Muscle layer of duodenum (tissue), 2 donors: ENCODE data around the gene PRUNE1.

Source experiments
- H3K27ac ChIP-seq: one replicate; pipeline ENCODE4 v1.7.0; 2013; ENCODE audit warnings: mild to moderate bottlenecking, low read length
- H3K27me3 ChIP-seq: one replicate; pipeline ENCODE4 v1.7.0; 2013; ENCODE audit warnings: low read depth, mild to moderate bottlenecking, control low read depth, low read length
- H3K36me3 ChIP-seq, 2 donors: one replicate each; pipeline ENCODE4 v1.7.0; 2013; ENCODE audit warnings: low read length in 2 of 2, control low read depth in 1 of 2, mild to moderate bottlenecking in 1 of 2; ENCODE audit not compliant: insufficient read depth in 2 of 2, control insufficient read depth in 1 of 2
- H3K4me1 ChIP-seq, 2 donors: one replicate each; pipeline ENCODE4 v1.7.0; 2013; ENCODE audit warnings: low read length in 2 of 2, mild to moderate bottlenecking in 2 of 2, control low read depth in 1 of 2, moderate library complexity in 1 of 2; ENCODE audit not compliant: insufficient read depth in 2 of 2, control insufficient read depth in 1 of 2
- H3K4me3 ChIP-seq, 2 donors: one replicate each; pipeline ENCODE4 v1.7.0; 2013; ENCODE audit warnings: low read length in 2 of 2, low read depth in 1 of 2, mild to moderate bottlenecking in 1 of 2
- H3K9me3 ChIP-seq, 2 donors: one replicate each; pipeline ENCODE4 v1.7.0; 2013; ENCODE audit warnings: low read length in 2 of 2, control low read depth in 1 of 2, mild to moderate bottlenecking in 1 of 2; ENCODE audit not compliant: control insufficient read depth in 1 of 2
- donor health status: healthy.

The PRUNE1 gene

GRCh38 chr1:151056149-151056548, 47.9 kb downstream of the PRUNE1 start:
- Histone ChIP-seq H3K4me1 (peaks cover 7 to 38% of the 10 kb centered on the region in 2 donors), H3K27ac (peak overlapping the region; percentile 70), H3K27me3 (no peaks in the 10 kb centered on the region), H3K4me3 (peak overlapping the region; percentile 2 to 99), H3K9me3 (no peaks in the 10 kb centered on the region), H3K36me3 (peaks cover 42 to 64% of the 10 kb centered on the region in 2 donors)

GRCh38 chr1:151058692-151059091, 50.4 kb downstream of the PRUNE1 start:
- Histone ChIP-seq H3K27ac (peak overlapping the region; percentile 98), H3K4me3 (peak overlapping the region; percentile 90 to 99), H3K9me3 (no peaks in the 10 kb centered on the region), H3K27me3 (no peaks in the 10 kb centered on the region), H3K36me3 (peaks cover 25 to 41% of the 10 kb centered on the region in 2 donors), H3K4me1 (peaks cover 7 to 41% of the 10 kb centered on the region in 2 donors)

GRCh38 chr1:151059109-151060006, 51.1 kb downstream of the PRUNE1 start, which contains the start of gene CDC42SE1:
Gene CDC42SE1 (minus strand): TSS chr1:151059622. CDS start chr1:151055730, 3,892 bp downstream.
- H3K4me1 ChIP-seq: peaks cover 7 to 41% of the 10 kb centered on the region in 2 donors

GRCh38 chr1:151060007-151060656, 51.9 kb downstream of the PRUNE1 start, which contains the start of gene MLLT11:
Gene MLLT11 (plus strand): TSS chr1:151060397. CDS start chr1:151067225, 6,828 bp downstream.
- Histone ChIP-seq H3K4me1 (peaks cover 7 to 41% of the 10 kb centered on the region in 2 donors), H3K27me3 (no peaks in the 10 kb centered on the region), H3K27ac (peak within 1 kb of the TSS; percentile 98), H3K4me3 (peak within 1 kb of the TSS; percentile 90 to 99), H3K9me3 (no peaks in the 10 kb centered on the region), H3K36me3 (peaks cover 11 to 26% of the 10 kb centered on the region in 2 donors)

More at GRCh38 chr1:151059109-151060006, 51.1 kb downstream of the PRUNE1 start, which contains the start of gene CDC42SE1:
- H3K27me3 ChIP-seq: no peaks in the 10 kb centered on the region
- peak within 1 kb of the TSS; percentile 90 to 99 for H3K4me3 ChIP-seq
- H3K27ac ChIP-seq: peak within 1 kb of the TSS; percentile 98
- no peaks in the 10 kb centered on the region for H3K9me3 ChIP-seq
- peaks cover 19 to 34% of the 10 kb centered on the region in 2 donors for H3K36me3 ChIP-seq

GRCh38 chr1:151060657-151061421, 52.6 kb downstream of the PRUNE1 start:
- Histone ChIP-seq H3K27ac (peak overlapping the region; percentile 98), H3K9me3 (no peaks in the 10 kb centered on the region), H3K36me3 (peaks cover 4 to 19% of the 10 kb centered on the region in 2 donors), H3K4me3 (peak overlapping the region; percentile 90 to 99), H3K4me1 (peaks cover 7 to 35% of the 10 kb centered on the region in 2 donors), H3K27me3 (no peaks in the 10 kb centered on the region)

GRCh38 chr1:151061704-151062103, 53.5 kb downstream of the PRUNE1 start:
- Histone ChIP-seq H3K27ac (no peak overlapping the region), H3K4me1 (peaks cover 4 to 26% of the 10 kb centered on the region in 2 donors), H3K4me3 (peak overlapping the region; percentile 90 to 99), H3K9me3 (no peaks in the 10 kb centered on the region), H3K27me3 (no peaks in the 10 kb centered on the region), H3K36me3 (peaks cover 0 to 17% of the 10 kb centered on the region in 2 donors)

- no peak overlapping the region for H3K27ac ChIP-seq
- no peaks in the 10 kb centered on the region for H3K9me3 ChIP-seq
- peaks cover 0 to 17% of the 10 kb centered on the region in 2 donors for H3K36me3 ChIP-seq
- no peak overlapping the region for H3K4me3 ChIP-seq
- no peaks in the 10 kb centered on the region for H3K27me3 ChIP-seq
- H3K4me1 ChIP-seq: peaks cover 0 to 15% of the 10 kb centered on the region in 2 donors
Measured at GRCh38 chr1:151062741-151063371, 54.6 kb downstream of the PRUNE1 start.

- no peaks in the 10 kb centered on the region for H3K36me3 ChIP-seq
- H3K4me3 ChIP-seq: no peak overlapping the region
Measured at GRCh38 chr1:151065089-151065645, 56.9 kb downstream of the PRUNE1 start.

GRCh38 chr1:151067185-151067584, 58.9 kb downstream of the PRUNE1 start:
- Histone ChIP-seq H3K36me3 (peaks cover 0 to 3% of the 10 kb centered on the region in 2 donors), H3K4me1 (peaks cover 0 to 7% of the 10 kb centered on the region in 2 donors), H3K27me3 (no peaks in the 10 kb centered on the region), H3K9me3 (no peaks in the 10 kb centered on the region), H3K4me3 (no peak overlapping the region), H3K27ac (no peak overlapping the region)

More at GRCh38 chr1:151065089-151065645, 56.9 kb downstream of the PRUNE1 start:
- Histone ChIP-seq H3K27ac (no peak overlapping the region), H3K9me3 (no peaks in the 10 kb centered on the region), H3K27me3 (no peaks in the 10 kb centered on the region), H3K4me1 (peaks cover 0 to 8% of the 10 kb centered on the region in 2 donors)

GRCh38 chr1:151069103-151069486, 60.8 kb downstream of the PRUNE1 start:
- H3K9me3 ChIP-seq: no peaks in the 10 kb centered on the region
- no peak overlapping the region for H3K27ac ChIP-seq
- no peaks in the 10 kb centered on the region for H3K27me3 ChIP-seq
- no peak overlapping the region for H3K4me3 ChIP-seq
- peaks cover 0 to 7% of the 10 kb centered on the region in 2 donors for H3K4me1 ChIP-seq
- H3K36me3 ChIP-seq: peaks cover 0 to 9% of the 10 kb centered on the region in 2 donors
